GM18868 (cell line): ENCODE measurements around the gene EXOC6B.

Experiments
- ATAC-seq: cut with Tn5 transposase; IDR thresholded peaks from one replicate; pipeline ENCODE4 v1.9.1; 2021; ENCODE audit warnings: mild to moderate bottlenecking, moderate library complexity; ENCODE audit not compliant: unreplicated experiment

The EXOC6B gene

GRCh38 chr2:72128059-72128842, 697.6 kb downstream of the EXOC6B start:
- ATAC-seq = no peak

- no peak for ATAC-seq
Measured at GRCh38 chr2:72127401-72128058, 698.3 kb downstream of the EXOC6B start.

- no peak for ATAC-seq
Measured at GRCh38 chr2:72126186-72127100, 699.4 kb downstream of the EXOC6B start.
